GM12873 (cell line): ENCODE measurements around the gene DOCK11.

ENCODE experiments used
- TF ChIP-seq, protein P1 (sequence below): IDR thresholded peaks from 2 replicates; pipeline ENCODE4 v1.5.1; 2012; ENCODE audit warnings: low read depth, mild to moderate bottlenecking, moderate library complexity, low read length, control low read depth; ENCODE audit not compliant: insufficient read depth; ENCODE audit errors: missing control alignments

The DOCK11 gene

DNA sequence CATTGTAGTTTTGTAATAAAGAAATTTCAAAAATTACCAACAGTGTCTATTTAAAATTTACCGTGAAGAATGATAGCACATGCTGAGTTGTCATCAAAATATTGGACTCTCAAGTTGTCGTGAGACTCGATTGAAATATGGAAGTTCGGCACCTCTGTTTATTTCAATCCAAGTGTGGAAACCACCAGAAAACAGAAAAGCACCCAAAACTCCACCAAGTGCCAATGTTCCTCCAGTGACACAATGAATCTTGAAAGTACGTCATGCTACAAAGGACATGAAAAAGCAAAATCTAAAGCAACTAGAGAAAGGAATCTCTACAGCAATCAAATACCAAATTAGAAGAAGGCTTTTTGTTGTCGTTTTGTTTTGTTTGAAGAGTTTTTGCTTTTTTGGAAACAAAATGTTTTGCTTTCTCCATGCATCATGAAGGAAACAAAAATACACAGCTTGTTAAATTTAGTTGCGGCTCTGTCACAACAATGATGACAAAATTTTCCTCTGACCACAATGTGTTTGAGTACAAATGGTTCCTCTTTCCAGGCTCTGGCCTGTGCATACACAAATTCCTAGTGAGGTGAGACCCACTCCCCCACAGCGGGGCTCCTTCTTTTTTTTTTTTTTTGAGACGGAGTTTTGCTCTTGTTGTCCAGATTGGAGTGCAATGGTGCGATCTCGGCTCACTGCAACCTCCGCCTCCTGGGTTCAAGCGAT is 222.2 kb downstream of the DOCK11 start:
- TF ChIP-seq, protein P1, sequence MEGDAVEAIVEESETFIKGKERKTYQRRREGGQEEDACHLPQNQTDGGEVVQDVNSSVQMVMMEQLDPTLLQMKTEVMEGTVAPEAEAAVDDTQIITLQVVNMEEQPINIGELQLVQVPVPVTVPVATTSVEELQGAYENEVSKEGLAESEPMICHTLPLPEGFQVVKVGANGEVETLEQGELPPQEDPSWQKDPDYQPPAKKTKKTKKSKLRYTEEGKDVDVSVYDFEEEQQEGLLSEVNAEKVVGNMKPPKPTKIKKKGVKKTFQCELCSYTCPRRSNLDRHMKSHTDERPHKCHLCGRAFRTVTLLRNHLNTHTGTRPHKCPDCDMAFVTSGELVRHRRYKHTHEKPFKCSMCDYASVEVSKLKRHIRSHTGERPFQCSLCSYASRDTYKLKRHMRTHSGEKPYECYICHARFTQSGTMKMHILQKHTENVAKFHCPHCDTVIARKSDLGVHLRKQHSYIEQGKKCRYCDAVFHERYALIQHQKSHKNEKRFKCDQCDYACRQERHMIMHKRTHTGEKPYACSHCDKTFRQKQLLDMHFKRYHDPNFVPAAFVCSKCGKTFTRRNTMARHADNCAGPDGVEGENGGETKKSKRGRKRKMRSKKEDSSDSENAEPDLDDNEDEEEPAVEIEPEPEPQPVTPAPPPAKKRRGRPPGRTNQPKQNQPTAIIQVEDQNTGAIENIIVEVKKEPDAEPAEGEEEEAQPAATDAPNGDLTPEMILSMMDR, result no peak

DNA sequence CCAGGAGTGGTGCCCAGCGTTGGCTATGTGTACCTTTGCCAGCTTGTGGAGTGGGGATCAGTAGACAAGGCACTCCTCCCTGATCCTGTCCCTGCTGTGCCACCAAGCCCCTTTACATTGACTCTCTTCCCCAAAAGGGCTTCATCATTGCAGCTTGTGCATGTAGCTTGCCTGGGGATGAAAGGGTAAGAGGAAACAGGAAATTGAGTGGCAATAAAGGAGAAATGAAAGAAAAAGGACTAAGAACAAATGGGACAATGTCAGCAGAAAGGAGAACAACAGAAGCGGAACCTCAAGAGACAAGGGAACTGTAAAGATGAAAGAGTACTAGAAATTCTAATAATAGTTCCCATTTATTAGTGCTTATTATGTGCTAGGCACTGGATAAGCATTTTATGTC is 223.1 kb downstream of the DOCK11 start:
- TF ChIP-seq, protein P1, result no peak

DNA sequence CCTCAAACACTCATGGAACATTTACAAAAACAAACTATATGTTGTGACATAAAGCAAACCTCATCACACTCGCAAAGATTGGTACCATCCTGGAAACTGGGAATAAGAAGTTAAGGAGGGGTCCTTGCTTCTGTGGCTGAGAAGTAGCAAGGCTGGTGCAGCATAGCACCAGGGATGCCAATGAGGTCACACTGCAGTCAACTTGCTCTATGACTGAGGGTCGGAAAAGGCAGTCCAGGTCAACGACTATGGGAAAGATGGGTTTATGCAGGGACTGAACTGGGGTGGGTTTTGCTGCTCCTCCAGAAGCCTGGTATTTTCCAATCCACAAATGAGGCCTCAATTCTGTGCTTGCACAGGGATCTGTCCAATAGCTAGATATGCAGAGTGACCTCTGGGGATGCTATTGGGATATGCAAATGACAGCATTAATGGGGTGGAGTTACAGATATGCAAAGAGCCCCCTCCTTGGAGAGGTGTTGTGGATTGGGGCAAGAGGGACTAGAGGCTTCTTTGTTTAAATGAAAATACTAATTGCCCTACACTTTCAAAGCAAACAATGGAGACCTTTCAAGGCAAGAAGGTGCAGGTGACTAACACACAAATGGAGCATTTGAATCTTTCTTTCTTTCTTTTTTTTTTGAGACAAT is 224.6 kb downstream of the DOCK11 start:
- TF ChIP-seq, protein P1, result no peak

DNA sequence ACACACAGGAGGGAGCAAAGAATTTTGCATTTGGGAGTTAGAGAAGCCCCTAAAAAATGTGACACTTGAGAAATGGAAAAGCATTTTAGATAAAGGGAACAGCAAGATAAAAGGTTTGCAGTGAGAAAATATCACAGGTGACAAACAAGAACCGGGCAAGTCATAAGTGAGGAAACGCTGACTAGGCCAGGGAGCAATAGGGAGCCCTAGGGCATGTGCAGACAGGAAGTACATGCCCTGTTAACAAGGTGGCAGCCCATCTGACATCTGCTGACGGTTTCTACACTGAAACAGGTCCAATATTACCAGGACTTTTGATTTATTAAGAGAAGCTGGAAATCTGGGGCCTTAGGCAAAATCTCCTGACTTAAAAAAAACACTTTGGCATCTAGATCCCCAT is 227.8 kb downstream of the DOCK11 start:
- TF ChIP-seq, protein P1, result no peak

DNA sequence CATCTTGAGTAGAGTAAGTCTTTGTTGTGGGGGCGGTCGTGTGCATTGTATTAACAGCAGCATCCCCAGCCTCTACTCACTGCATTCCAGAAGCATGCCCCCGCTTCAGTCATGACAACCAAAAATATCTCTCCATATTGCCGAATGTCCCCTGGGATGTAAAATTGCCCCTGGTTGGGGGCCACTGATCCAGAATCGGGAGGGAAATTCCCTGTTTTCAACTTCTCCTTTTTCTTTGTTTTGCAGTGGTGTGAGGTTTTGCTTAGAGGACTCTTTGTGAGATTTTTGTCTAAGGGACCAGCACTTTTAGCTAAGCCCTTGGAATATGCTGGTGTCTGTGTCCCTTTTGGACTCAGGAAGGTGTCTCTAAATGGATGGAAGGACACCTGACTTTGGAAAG is 228.8 kb downstream of the DOCK11 start:
- TF ChIP-seq, protein P1, result no peak

DNA sequence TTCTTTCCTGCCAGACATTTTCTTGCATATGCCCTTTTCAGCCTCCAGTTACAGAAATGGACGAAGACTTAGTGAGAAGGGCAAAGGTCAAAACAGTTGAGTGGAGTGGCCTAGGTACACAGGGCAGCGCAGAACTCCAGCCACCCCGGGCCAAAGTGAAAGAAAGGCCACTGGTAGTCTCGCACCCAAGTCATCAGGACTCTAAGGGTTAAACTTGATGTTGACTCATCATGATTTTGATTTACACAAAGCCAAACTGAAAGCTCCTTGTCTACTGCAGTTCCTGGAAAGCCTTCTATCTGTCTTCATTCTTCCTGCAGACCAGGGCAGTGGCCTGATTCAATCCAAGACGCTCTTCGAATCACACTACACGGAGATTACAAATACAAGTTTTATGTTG is 229.2 kb downstream of the DOCK11 start:
- TF ChIP-seq, protein P1, result no peak

DNA sequence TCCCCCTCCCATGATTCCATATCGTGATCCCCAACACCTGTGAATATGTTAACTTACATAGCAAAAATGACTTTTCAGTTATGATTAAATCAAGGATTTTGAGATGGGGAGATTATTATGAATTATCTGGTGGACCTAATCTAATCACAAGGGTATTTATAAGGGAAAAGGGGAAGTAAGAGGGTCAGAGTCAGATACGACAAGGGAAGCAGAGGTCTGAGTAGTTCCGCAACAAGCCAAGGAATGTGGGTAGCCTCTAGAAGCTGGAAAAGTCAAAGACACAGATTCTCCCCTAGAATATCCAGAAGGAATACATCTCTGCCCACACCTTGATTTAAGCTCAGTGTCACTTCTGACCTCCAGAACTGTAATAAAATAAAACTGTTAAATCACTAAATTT is 230.8 kb downstream of the DOCK11 start:
- TF ChIP-seq, protein P1, result no peak
